Measurements from ENCODE around the gene ATP5F1C.

Gene ATP5F1C

DNA sequence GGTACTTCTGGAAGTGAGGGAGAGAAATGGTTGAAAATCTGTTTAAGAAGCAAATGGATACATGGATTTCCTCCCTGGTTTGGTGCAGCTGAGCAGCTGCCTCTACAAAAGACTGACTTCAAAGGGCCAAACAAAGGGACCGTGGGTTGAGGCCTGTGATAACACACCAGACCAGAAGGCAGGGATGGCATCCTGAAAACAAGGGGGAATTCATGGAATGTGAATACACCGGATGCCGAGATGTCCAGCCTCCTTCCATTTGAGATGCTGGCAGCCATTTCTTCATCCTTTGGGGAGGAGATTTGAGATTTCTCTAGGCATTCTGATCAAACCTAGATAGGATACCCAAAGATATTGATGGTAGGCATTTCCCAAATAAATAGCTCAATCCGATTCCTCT lies 67.2 kb downstream of the ATP5F1C start:
- Histone ChIP-seq H3K36me3 (ENCODE audit: control insufficient read depth in 2 of 2, insufficient read depth in 1 of 2, low read length in 2 of 2) (no peaks in the 10 kb centered on the region), H3K4me1 (ENCODE audit: control insufficient read depth, insufficient read depth, low read length) (0 out of 2 replicates have a peak, but pooled peaks cover 3% of the 10 kb centered on the region), H3K9me3 (ENCODE audit: control insufficient read depth, insufficient read depth, low read depth, low read length) (no peaks in the 10 kb centered on the region), H3K4me3 (ENCODE audit: low read depth, low read length) (no peak overlapping the region), H3K27ac (ENCODE audit: extremely low read depth, low read depth, low read length) (no peak overlapping the region)
- ChIA-PET CTCF (no interaction called here), POLR2A (no interaction called here)
- no peak for TF ChIP-seq ZNF366 (tag by site-specific recombination; conservative IDR thresholded peaks at IDR 0.05)
- TF ChIP-seq, protein P1, sequence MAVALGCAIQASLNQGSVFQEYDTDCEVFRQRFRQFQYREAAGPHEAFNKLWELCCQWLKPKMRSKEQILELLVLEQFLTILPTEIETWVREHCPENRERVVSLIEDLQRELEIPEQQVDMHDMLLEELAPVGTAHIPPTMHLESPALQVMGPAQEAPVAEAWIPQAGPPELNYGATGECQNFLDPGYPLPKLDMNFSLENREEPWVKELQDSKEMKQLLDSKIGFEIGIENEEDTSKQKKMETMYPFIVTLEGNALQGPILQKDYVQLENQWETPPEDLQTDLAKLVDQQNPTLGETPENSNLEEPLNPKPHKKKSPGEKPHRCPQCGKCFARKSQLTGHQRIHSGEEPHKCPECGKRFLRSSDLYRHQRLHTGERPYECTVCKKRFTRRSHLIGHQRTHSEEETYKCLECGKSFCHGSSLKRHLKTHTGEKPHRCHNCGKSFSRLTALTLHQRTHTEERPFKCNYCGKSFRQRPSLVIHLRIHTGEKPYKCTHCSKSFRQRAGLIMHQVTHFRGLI (tag by site-specific recombination; IDR thresholded peaks at IDR 0.05): no peak
- no peak for TF ChIP-seq ZNF19 (tag by site-specific recombination; IDR thresholded peaks at IDR 0.05; ENCODE audit: low read depth)
- TF ChIP-seq ZNF37A (tag by site-specific recombination; IDR thresholded peaks at IDR 0.05): no peak
- TF ChIP-seq, protein P2, sequence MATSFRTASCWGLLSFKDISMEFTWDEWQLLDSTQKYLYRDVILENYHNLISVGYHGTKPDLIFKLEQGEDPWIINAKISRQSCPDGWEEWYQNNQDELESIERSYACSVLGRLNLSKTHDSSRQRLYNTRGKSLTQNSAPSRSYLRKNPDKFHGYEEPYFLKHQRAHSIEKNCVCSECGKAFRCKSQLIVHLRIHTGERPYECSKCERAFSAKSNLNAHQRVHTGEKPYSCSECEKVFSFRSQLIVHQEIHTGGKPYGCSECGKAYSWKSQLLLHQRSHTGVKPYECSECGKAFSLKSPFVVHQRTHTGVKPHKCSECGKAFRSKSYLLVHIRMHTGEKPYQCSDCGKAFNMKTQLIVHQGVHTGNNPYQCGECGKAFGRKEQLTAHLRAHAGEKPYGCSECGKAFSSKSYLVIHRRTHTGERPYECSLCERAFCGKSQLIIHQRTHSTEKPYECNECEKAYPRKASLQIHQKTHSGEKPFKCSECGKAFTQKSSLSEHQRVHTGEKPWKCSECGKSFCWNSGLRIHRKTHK (tag by site-specific recombination; IDR thresholded peaks at IDR 0.05): no peak
- TF ChIP-seq, protein P3, sequence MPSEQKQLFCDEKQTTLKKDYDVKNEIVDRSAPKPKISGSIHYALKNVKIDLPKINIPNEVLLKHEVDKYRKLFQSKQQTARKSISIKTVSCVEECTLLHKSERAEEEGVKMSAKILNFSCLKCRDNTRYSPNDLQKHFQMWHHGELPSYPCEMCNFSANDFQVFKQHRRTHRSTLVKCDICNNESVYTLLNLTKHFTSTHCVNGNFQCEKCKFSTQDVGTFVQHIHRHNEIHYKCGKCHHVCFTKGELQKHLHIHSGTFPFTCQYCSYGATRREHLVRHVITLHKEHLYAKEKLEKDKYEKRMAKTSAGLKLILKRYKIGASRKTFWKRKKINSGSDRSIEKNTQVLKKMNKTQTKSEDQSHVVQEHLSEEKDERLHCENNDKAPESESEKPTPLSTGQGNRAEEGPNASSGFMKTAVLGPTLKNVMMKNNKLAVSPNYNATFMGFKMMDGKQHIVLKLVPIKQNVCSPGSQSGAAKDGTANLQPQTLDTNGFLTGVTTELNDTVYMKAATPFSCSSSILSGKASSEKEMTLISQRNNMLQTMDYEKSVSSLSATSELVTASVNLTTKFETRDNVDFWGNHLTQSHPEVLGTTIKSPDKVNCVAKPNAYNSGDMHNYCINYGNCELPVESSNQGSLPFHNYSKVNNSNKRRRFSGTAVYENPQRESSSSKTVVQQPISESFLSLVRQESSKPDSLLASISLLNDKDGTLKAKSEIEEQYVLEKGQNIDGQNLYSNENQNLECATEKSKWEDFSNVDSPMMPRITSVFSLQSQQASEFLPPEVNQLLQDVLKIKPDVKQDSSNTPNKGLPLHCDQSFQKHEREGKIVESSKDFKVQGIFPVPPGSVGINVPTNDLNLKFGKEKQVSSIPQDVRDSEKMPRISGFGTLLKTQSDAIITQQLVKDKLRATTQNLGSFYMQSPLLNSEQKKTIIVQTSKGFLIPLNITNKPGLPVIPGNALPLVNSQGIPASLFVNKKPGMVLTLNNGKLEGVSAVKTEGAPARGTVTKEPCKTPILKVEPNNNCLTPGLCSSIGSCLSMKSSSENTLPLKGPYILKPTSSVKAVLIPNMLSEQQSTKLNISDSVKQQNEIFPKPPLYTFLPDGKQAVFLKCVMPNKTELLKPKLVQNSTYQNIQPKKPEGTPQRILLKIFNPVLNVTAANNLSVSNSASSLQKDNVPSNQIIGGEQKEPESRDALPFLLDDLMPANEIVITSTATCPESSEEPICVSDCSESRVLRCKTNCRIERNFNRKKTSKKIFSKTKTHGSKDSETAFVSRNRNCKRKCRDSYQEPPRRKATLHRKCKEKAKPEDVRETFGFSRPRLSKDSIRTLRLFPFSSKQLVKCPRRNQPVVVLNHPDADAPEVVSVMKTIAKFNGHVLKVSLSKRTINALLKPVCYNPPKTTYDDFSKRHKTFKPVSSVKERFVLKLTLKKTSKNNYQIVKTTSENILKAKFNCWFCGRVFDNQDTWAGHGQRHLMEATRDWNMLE (tag by site-specific recombination; conservative IDR thresholded peaks at IDR 0.05; ENCODE audit: low read depth): no peak
- TF ChIP-seq KLF8 (tag by site-specific recombination; IDR thresholded peaks at IDR 0.05): no peak
- no peak for TF ChIP-seq GLIS1 (tag by site-specific recombination; IDR thresholded peaks at IDR 0.05)
- no peak for TF ChIP-seq ZNF112 (tag by site-specific recombination; IDR thresholded peaks at IDR 0.05)
- TF ChIP-seq, protein P4, sequence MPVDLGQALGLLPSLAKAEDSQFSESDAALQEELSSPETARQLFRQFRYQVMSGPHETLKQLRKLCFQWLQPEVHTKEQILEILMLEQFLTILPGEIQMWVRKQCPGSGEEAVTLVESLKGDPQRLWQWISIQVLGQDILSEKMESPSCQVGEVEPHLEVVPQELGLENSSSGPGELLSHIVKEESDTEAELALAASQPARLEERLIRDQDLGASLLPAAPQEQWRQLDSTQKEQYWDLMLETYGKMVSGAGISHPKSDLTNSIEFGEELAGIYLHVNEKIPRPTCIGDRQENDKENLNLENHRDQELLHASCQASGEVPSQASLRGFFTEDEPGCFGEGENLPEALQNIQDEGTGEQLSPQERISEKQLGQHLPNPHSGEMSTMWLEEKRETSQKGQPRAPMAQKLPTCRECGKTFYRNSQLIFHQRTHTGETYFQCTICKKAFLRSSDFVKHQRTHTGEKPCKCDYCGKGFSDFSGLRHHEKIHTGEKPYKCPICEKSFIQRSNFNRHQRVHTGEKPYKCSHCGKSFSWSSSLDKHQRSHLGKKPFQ (tag by site-specific recombination; IDR thresholded peaks at IDR 0.05): no peak

DNA sequence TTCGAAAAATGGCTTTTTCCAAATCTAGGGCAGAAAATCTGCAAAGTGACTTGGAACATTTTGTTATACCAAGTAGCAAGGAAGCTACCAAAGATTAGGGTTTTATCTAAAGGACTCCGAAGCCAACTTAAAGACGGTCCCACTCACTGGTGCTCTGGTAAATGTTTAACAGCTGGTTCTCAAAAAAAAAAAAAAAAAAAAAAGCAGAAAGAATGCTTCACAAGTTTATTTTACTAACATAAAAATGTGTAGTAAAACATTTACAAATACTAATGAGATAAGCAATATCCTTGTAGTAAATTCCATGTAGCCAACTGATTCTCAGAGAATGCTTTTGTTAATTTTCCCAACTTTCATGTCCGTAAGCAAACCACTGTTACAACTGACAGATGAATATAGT lies 68.7 kb downstream of the ATP5F1C start:
- H3K4me3 ChIP-seq (ENCODE audit: low read depth, low read length): no peak overlapping the region
- TF ChIP-seq SETDB1 (IDR thresholded peaks at IDR 0.05; ENCODE audit: insufficient read length, low read length) (no peak), ZSCAN16 (tag by site-specific recombination; IDR thresholded peaks at IDR 0.05) (no peak), ZNF626 (tag by site-specific recombination; IDR thresholded peaks at IDR 0.05) (no peak), ZNF175 (tag by site-specific recombination; IDR thresholded peaks at IDR 0.05) (no peak), ZNF654 (tag by site-specific recombination; IDR thresholded peaks at IDR 0.05; ENCODE audit: low read depth) (no peak), ZBTB17 (tag by site-specific recombination; IDR thresholded peaks at IDR 0.05) (no peak), GLI4 (tag by site-specific recombination; IDR thresholded peaks at IDR 0.05) (no peak), ZNF155 (tag by site-specific recombination; IDR thresholded peaks at IDR 0.05) (no peak), ZNF747 (tag by site-specific recombination; IDR thresholded peaks at IDR 0.05) (no peak), REPIN1 (tag by site-specific recombination; IDR thresholded peaks at IDR 0.05; ENCODE audit: low read depth) (no peak), ZBTB1 (tag by site-specific recombination; IDR thresholded peaks at IDR 0.05) (no peak)
- TF ChIP-seq, protein P5, sequence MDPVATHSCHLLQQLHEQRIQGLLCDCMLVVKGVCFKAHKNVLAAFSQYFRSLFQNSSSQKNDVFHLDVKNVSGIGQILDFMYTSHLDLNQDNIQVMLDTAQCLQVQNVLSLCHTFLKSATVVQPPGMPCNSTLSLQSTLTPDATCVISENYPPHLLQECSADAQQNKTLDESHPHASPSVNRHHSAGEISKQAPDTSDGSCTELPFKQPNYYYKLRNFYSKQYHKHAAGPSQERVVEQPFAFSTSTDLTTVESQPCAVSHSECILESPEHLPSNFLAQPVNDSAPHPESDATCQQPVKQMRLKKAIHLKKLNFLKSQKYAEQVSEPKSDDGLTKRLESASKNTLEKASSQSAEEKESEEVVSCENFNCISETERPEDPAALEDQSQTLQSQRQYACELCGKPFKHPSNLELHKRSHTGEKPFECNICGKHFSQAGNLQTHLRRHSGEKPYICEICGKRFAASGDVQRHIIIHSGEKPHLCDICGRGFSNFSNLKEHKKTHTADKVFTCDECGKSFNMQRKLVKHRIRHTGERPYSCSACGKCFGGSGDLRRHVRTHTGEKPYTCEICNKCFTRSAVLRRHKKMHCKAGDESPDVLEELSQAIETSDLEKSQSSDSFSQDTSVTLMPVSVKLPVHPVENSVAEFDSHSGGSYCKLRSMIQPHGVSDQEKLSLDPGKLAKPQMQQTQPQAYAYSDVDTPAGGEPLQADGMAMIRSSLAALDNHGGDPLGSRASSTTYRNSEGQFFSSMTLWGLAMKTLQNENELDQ (tag by site-specific recombination; IDR thresholded peaks at IDR 0.05; ENCODE audit: low read depth): no peak
- ChIA-PET POLR2A (interaction anchor here (0.6 kb wide), 1 partner anchor 14 kb away, joined by 3 read pairs; no protein-coding TSS in a partner anchor), CTCF (no interaction called here)
- H3K9me3 ChIP-seq (ENCODE audit: control insufficient read depth, insufficient read depth, low read depth, low read length): no peaks in the 10 kb centered on the region
- no peaks in the 10 kb centered on the region for H3K36me3 ChIP-seq (ENCODE audit: control insufficient read depth in 2 of 2, insufficient read depth in 1 of 2, low read length in 2 of 2)
- H3K27ac ChIP-seq (ENCODE audit: extremely low read depth, low read depth, low read length): no peak overlapping the region
- H3K4me1 ChIP-seq (ENCODE audit: control insufficient read depth, insufficient read depth, low read length): 0 out of 2 replicates have a peak, but pooled peaks cover 3% of the 10 kb centered on the region
